ENCODE data around the gene FIS1. TPM values are rescaled to one million over a fixed set of nuclear protein-coding genes. Genes with fewer than 3 reads are reported as not detected.
A peak's percentile ranks its signal among the peaks of the same experiment; 100 is the strongest.
"Not testable (repeated sequence)": the region's sequence is repeated elsewhere in the genome, so short reads cannot be mapped to it uniquely, and the experiment has no call there.

FIS1 gene
- 106 TPM for polyA plus RNA-seq (2013, experiment 1 of 2)
- polyA plus RNA-seq (2013, experiment 2 of 2): 109 TPM

DNA sequence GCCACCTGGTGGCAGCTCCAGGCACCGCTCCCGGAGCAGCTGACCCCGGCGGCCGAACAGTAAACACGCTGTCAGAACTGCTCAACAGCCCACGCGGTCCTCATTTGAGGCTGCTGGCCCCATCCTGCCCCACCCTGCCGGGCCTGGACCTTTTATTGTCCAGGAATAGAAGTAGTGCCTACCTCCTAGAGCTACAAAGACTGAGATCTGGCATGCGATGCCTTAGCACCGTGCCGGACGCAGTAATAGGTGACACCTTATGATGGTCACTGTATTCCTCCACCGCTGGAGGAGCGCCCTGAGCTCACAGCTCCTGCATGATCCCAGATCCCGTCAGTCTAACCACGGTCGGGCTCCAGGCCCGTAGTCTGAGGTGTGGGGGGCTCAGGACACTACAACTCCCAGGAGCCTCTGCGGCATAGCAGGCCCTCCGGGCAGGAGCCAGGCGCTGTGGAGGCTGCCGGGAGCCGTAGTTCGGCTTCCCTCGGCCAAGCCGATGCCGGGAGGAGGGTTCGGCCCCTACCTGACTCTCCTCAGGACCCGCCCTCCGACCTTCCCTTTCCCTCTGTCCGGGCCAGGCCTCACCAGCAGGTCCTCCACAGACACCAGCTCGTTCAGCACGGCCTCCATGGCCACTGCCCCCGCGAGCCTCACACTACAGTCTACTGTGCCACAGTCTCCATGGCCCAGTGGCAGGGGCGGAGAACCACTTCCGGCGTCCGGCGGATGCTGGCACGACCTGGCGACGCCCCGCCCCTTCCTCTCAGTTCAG, at the start of gene FIS1:
Gene FIS1, minus strand, starts transcription at position 707 of the 772 bp plus-strand sequence. Its CDS starts 77 bp downstream, at position 630.
- peak within 1 kb of the TSS; percentile 91 for H4K5ac ChIP-seq (ENCODE audit: low read length)
- peak within 1 kb of the TSS; percentile 67 for H4K8ac ChIP-seq (ENCODE audit: low read depth, low read length)
- H2BK15ac ChIP-seq (replicated peaks; ENCODE audit: low read depth): no peak within 1 kb of the TSS
- H3K18ac ChIP-seq (ENCODE audit: low read length): peak within 1 kb of the TSS; percentile 22
- no CpG with 5 or more reads among the region's 45 CpGs for WGBS (ENCODE audit: extremely low coverage, insufficient coverage, low lambda C conversion rate)
- H2AK5ac ChIP-seq (ENCODE audit: low read length): no peak within 1 kb of the TSS
- H3K56ac ChIP-seq (ENCODE audit: low read length): peak within 1 kb of the TSS; percentile 99
- peaks cover 2% of the 10 kb centered on the region for H3K36me3 ChIP-seq (ENCODE audit: control insufficient read depth, insufficient read depth, low read length)
- no peak within 1 kb of the TSS for H2BK120ac ChIP-seq (ENCODE audit: low read depth, low read length)
- no peaks in the 10 kb centered on the region for H3K4me1 ChIP-seq (ENCODE audit: control insufficient read depth, low read depth, low read length)
- no peaks in the 10 kb centered on the region for H3K27me3 ChIP-seq (ENCODE audit: insufficient read depth, low read length, poor library complexity)
- DNase-seq: peak; percentile 96
- no peak within 1 kb of the TSS for H3K4ac ChIP-seq (ENCODE audit: low read depth, low read length)
- peak within 1 kb of the TSS; percentile 52 for H3K27ac ChIP-seq (ENCODE audit: low read depth, low read length)
- H3K9ac ChIP-seq (ENCODE audit: low read length): peak within 1 kb of the TSS; percentile 100
- H3K23ac ChIP-seq (ENCODE audit: low read length): peak within 1 kb of the TSS; percentile 87
- peaks cover 10% of the 10 kb centered on the region for H3K79me1 ChIP-seq (ENCODE audit: low read length)
- H2BK5ac ChIP-seq (ENCODE audit: low read length): peak within 1 kb of the TSS; percentile 93
- peak within 1 kb of the TSS; percentile 99 for H3K4me2 ChIP-seq (ENCODE audit: low read length)
- H3K79me2 ChIP-seq (ENCODE audit: control insufficient read depth, insufficient read depth, low read length): peaks cover 2% of the 10 kb centered on the region
- peak within 1 kb of the TSS; percentile 74 for H3K4me3 ChIP-seq (ENCODE audit: low read length)

GRCh38 chr7:101294039-101294831, 49.4 kb upstream of the FIS1 start:
- no peaks in the 10 kb centered on the region for H3K79me1 ChIP-seq (ENCODE audit: low read length)
- peak overlapping the region; percentile 79 for H2BK120ac ChIP-seq (ENCODE audit: low read depth, low read length)
- no peak overlapping the region for H2AK5ac ChIP-seq (ENCODE audit: low read length)
- H3K27me3 ChIP-seq (ENCODE audit: insufficient read depth, low read length, poor library complexity): no peaks in the 10 kb centered on the region
- H3K79me2 ChIP-seq (ENCODE audit: control insufficient read depth, insufficient read depth, low read length): no peaks in the 10 kb centered on the region
- H3K4ac ChIP-seq (ENCODE audit: low read depth, low read length): peak overlapping the region; percentile 44
- peak overlapping the region; percentile 83 for H3K56ac ChIP-seq (ENCODE audit: low read length)
- H2BK15ac ChIP-seq (replicated peaks; ENCODE audit: low read depth): no peak overlapping the region
- H3K4me1 ChIP-seq (ENCODE audit: control insufficient read depth, low read depth, low read length): peaks cover 4% of the 10 kb centered on the region
- H4K8ac ChIP-seq (ENCODE audit: low read depth, low read length): no peak overlapping the region
- no peak overlapping the region for H3K4me2 ChIP-seq (ENCODE audit: low read length)
- no peaks in the 10 kb centered on the region for H3K36me3 ChIP-seq (ENCODE audit: control insufficient read depth, insufficient read depth, low read length)
- peak overlapping the region; percentile 85 for H3K23ac ChIP-seq (ENCODE audit: low read length)
- peak; percentile 93 for DNase-seq
- peak overlapping the region; percentile 89 for H3K18ac ChIP-seq (ENCODE audit: low read length)
- WGBS (ENCODE audit: extremely low coverage, insufficient coverage, low lambda C conversion rate): no CpG with 5 or more reads among the region's 12 CpGs
- peak overlapping the region; percentile 20 for H3K9ac ChIP-seq (ENCODE audit: low read length)
- peak overlapping the region; percentile 79 for H3K27ac ChIP-seq (ENCODE audit: low read depth, low read length)
- peak overlapping the region; percentile 27 for H2BK5ac ChIP-seq (ENCODE audit: low read length)
- H4K5ac ChIP-seq (ENCODE audit: low read length): no peak overlapping the region
- no peak overlapping the region for H3K4me3 ChIP-seq (ENCODE audit: low read length)

DNA sequence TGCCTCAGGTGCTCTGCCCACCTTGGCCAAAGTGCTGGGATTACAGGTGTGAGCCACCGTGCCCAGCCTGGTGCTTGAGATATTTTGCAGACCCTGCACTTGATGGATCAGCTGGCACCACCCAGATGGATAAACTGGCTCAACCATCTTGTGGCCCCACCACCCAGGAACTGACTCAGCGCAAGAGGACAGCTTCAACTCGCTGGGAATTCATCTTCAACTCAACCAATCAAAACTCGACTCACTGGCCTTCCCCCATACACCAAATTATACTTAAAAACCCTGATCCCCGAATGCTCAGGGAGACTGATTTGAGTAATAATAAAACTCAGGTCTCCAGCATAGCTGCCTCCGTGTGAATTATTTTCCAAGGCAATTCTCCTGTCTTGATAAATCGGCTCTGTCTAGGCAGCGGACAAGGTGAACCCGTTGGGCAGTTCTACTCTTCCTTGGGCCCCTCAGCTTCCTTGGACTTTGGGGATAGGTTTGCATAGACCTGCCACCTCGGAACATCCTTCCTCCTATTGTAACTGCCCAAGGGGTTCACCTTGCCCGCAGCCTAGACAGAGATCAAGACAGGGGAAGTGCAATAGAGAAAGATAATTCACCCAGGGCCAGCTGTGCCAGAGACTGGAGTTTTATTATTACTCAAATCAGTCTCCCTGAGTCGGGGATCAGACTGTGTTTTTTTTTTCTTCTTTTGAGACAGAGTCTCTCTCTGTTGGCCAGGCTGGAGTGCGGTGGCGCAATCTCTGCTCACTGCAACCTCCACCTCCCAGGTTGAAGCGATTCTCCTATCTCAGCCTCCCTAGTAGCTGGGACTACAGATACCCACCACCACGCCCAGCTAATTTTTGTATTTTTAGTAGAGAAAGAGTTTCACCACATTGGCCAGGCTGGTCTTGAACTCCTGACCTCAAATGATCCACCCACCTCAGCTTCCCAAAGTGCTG, 48.5 kb upstream of the FIS1 start:
- WGBS (ENCODE audit: extremely low coverage, insufficient coverage, low lambda C conversion rate): no CpG with 5 or more reads among the region's 16 CpGs
- not testable (repeated sequence) for H3K79me2 ChIP-seq (ENCODE audit: control insufficient read depth, insufficient read depth, low read length)

GRCh38 chr7:101292566-101292965, 47.7 kb upstream of the FIS1 start:
- not testable (repeated sequence) for H3K79me1 ChIP-seq (ENCODE audit: low read length); H3K36me3 ChIP-seq (ENCODE audit: control insufficient read depth, insufficient read depth, low read length); DNase-seq; H4K8ac ChIP-seq (ENCODE audit: low read depth, low read length); H3K4me3 ChIP-seq (ENCODE audit: low read length); H3K27me3 ChIP-seq (ENCODE audit: insufficient read depth, low read length, poor library complexity); H3K79me2 ChIP-seq (ENCODE audit: control insufficient read depth, insufficient read depth, low read length); H3K4ac ChIP-seq (ENCODE audit: low read depth, low read length); H3K4me1 ChIP-seq (ENCODE audit: control insufficient read depth, low read depth, low read length); H3K23ac ChIP-seq (ENCODE audit: low read length); H2AK5ac ChIP-seq (ENCODE audit: low read length); H3K27ac ChIP-seq (ENCODE audit: low read depth, low read length); H2BK120ac ChIP-seq (ENCODE audit: low read depth, low read length); H3K18ac ChIP-seq (ENCODE audit: low read length); H2BK5ac ChIP-seq (ENCODE audit: low read length); H2BK15ac ChIP-seq (replicated peaks; ENCODE audit: low read depth); H3K9ac ChIP-seq (ENCODE audit: low read length); H4K5ac ChIP-seq (ENCODE audit: low read length); H3K4me2 ChIP-seq (ENCODE audit: low read length)
- H3K56ac ChIP-seq (ENCODE audit: low read length): peak overlapping the region; percentile 7
- no CpG with 5 or more reads among the region's 5 CpGs for WGBS (ENCODE audit: extremely low coverage, insufficient coverage, low lambda C conversion rate)

More for the DNA sequence above, 48.5 kb upstream of the FIS1 start:
- H3K36me3 ChIP-seq (ENCODE audit: control insufficient read depth, insufficient read depth, low read length); H3K9ac ChIP-seq (ENCODE audit: low read length); H3K4me3 ChIP-seq (ENCODE audit: low read length); H3K79me1 ChIP-seq (ENCODE audit: low read length); H3K27me3 ChIP-seq (ENCODE audit: insufficient read depth, low read length, poor library complexity); H2AK5ac ChIP-seq (ENCODE audit: low read length); H4K8ac ChIP-seq (ENCODE audit: low read depth, low read length); H3K23ac ChIP-seq (ENCODE audit: low read length); H3K4me1 ChIP-seq (ENCODE audit: control insufficient read depth, low read depth, low read length); H2BK15ac ChIP-seq (replicated peaks; ENCODE audit: low read depth); H3K56ac ChIP-seq (ENCODE audit: low read length); H3K4me2 ChIP-seq (ENCODE audit: low read length); H4K5ac ChIP-seq (ENCODE audit: low read length): not testable (repeated sequence)
- peak overlapping the region; percentile 79 for H2BK120ac ChIP-seq (ENCODE audit: low read depth, low read length)
- peak overlapping the region; percentile 69 for H2BK5ac ChIP-seq (ENCODE audit: low read length)
- peak overlapping the region; percentile 89 for H3K18ac ChIP-seq (ENCODE audit: low read length)
- H3K4ac ChIP-seq (ENCODE audit: low read depth, low read length): peak overlapping the region; percentile 66
- peak overlapping the region; percentile 79 for H3K27ac ChIP-seq (ENCODE audit: low read depth, low read length)
- DNase-seq: peak; percentile 43

GRCh38 chr7:101290186-101291037, 45.5 kb upstream of the FIS1 start:
- H3K79me2 ChIP-seq (ENCODE audit: control insufficient read depth, insufficient read depth, low read length); H3K4me1 ChIP-seq (ENCODE audit: control insufficient read depth, low read depth, low read length); H3K4ac ChIP-seq (ENCODE audit: low read depth, low read length); H2AK5ac ChIP-seq (ENCODE audit: low read length); H2BK5ac ChIP-seq (ENCODE audit: low read length); H3K23ac ChIP-seq (ENCODE audit: low read length); H4K5ac ChIP-seq (ENCODE audit: low read length); H3K27ac ChIP-seq (ENCODE audit: low read depth, low read length); H3K79me1 ChIP-seq (ENCODE audit: low read length); H3K18ac ChIP-seq (ENCODE audit: low read length); H2BK120ac ChIP-seq (ENCODE audit: low read depth, low read length); H3K27me3 ChIP-seq (ENCODE audit: insufficient read depth, low read length, poor library complexity); H3K36me3 ChIP-seq (ENCODE audit: control insufficient read depth, insufficient read depth, low read length); H4K8ac ChIP-seq (ENCODE audit: low read depth, low read length); H3K9ac ChIP-seq (ENCODE audit: low read length); H3K4me2 ChIP-seq (ENCODE audit: low read length); H3K4me3 ChIP-seq (ENCODE audit: low read length); H2BK15ac ChIP-seq (replicated peaks; ENCODE audit: low read depth): not testable (repeated sequence)
- H3K56ac ChIP-seq (ENCODE audit: low read length): peak overlapping the region; percentile 22
- WGBS (ENCODE audit: extremely low coverage, insufficient coverage, low lambda C conversion rate): no CpG with 5 or more reads among the region's 18 CpGs
- peak; percentile 58 for DNase-seq
